ENCODE measurements around the gene EIF4A3. TPM values are rescaled to one million over a fixed set of nuclear protein-coding genes. Genes with fewer than 3 reads are reported as not detected.

EIF4A3 gene
- total and polyA plus RNA-seq, 12 donors: 16.2 to 51.0 (median 34.3) TPM

DNA sequence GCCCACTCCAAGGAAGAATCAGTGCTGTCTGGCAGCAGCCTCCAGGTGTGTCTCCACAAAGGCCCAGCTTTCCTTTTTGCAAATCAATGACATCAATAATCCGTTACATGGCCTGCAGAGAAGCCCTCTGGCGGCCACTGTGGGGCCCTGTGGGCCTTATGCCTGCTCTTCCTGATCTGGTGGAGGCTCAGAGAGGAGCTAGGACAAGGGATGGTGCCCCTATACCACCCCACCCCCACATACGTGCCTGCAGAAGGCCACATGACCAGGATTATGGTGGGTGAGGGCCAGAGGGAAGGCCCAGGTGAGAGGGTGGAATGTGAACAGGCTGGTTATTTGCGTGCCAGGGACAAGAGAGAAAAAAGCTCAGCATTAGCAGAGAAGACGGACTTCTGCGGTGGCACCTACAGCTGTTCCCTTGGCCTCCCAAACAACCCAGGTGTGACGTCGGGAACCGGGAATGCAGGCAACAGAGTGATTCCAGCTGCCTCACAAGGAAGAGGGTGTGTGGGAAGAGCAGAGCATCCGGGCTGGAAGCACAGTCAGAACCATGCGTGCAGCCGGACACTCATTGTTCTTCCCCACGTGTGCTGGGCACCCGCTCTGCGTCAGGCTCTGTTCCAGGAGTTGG is 22.5 kb downstream of the EIF4A3 start:
- Histone ChIP-seq H3K9me3 (no peaks in the 10 kb centered on the region), H3K4me1 (no peaks in the 10 kb centered on the region), H3K4me3 (no peak overlapping the region), H3K36me3 (peaks cover 0 to 3% (median 0%) of the 10 kb centered on the region in 9 donors), H3K27ac (no peak overlapping the region), H3K27me3 (peaks cover 0 to 3% (median 0%) of the 10 kb centered on the region in 7 donors)
- TF ChIP-seq, protein P1, sequence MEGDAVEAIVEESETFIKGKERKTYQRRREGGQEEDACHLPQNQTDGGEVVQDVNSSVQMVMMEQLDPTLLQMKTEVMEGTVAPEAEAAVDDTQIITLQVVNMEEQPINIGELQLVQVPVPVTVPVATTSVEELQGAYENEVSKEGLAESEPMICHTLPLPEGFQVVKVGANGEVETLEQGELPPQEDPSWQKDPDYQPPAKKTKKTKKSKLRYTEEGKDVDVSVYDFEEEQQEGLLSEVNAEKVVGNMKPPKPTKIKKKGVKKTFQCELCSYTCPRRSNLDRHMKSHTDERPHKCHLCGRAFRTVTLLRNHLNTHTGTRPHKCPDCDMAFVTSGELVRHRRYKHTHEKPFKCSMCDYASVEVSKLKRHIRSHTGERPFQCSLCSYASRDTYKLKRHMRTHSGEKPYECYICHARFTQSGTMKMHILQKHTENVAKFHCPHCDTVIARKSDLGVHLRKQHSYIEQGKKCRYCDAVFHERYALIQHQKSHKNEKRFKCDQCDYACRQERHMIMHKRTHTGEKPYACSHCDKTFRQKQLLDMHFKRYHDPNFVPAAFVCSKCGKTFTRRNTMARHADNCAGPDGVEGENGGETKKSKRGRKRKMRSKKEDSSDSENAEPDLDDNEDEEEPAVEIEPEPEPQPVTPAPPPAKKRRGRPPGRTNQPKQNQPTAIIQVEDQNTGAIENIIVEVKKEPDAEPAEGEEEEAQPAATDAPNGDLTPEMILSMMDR (IDR thresholded peaks at IDR 0.05): peak in 2 of 9 donors; percentile 7 to 27
- intact Hi-C loops (cut with DNase I): loop anchor here in 1 of 10 donors (5.0 kb wide), 1 partner anchor 993 kb away; no protein-coding TSS in a partner anchor
- ATAC-seq (peak in 3 of 8 donors; percentile 36 to 38 (median 37)), DNase-seq (no peak)
- WGBS, 2 donors: 56 to 58% methylated on average over 15 of the region's 15 CpGs

DNA sequence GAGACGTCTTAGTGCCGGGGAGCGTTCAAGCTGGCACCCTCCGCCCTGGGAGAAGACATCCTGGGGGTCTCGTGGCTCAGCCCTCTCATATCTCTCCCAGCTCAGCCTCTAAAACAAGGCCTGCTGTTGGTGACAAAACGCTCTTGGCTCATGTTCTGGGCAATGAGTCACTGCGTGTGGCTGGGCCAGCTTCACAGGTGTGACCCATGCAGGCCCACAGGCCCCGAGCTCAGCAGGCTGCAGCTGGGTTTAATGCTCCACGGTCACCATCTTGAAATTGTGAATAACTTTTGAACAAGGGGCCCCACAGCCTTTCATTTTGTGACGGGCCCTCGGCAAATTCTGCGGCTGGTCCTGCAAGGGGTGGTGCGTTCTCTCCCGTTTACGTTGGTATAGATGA is 23.1 kb downstream of the EIF4A3 start:
- ATAC-seq (peak in 1 of 8 donors; percentile 25), DNase-seq (no peak)
- TF ChIP-seq, protein P1 (IDR thresholded peaks at IDR 0.05): no peak
- intact Hi-C loops (cut with DNase I): loop anchor here in 1 of 10 donors (5.0 kb wide), 1 partner anchor 994 kb away; no protein-coding TSS in a partner anchor
- 82 to 85% methylated on average over 15 of the region's 15 CpGs for WGBS, 2 donors
- Histone ChIP-seq H3K36me3 (peaks cover 0 to 9% (median 0%) of the 10 kb centered on the region in 9 donors), H3K4me3 (no peak overlapping the region), H3K9me3 (no peaks in the 10 kb centered on the region), H3K27me3 (peaks cover 0 to 3% (median 0%) of the 10 kb centered on the region in 7 donors), H3K4me1 (no peaks in the 10 kb centered on the region), H3K27ac (no peak overlapping the region)

DNA sequence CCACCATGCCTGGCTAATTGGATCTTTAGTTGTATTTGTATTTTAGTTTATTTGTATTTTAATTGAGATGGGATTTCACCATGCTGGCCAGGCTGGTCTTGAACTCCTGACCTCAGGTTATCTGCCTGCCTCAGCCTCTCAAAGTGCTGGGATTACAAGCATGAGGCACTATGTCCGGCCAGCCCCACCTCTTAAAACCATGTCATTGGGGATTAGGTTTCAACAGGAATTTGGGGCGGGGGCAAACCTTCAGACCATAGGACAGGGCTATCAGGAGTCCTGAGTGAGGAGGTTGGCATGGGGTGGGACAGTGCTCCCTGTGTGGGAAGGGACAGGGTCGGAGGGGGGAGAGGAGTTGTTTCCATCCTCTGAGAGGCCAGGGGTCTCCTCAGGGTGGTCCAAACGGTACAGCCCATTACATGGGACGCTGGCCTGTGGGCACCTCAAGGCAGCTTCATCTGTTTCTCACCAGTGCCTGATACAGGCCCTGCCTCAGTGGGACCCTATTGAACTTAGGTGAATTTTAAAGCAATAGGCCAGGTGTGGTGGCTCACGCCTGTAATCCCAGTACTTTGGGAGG is 23.9 kb downstream of the EIF4A3 start:
- intact Hi-C loops (cut with DNase I): loop anchor here in 1 of 10 donors (5.0 kb wide), 1 partner anchor 994 kb away; no protein-coding TSS in a partner anchor
- no peaks in the 10 kb centered on the region for H3K9me3 ChIP-seq
- peaks cover 0 to 3% (median 0%) of the 10 kb centered on the region in 7 donors for H3K27me3 ChIP-seq
- ATAC-seq: no peak
- WGBS, 2 donors: 87 to 93% methylated on average over 6 of the region's 6 CpGs
- DNase-seq: no peak
- TF ChIP-seq, protein P1 (IDR thresholded peaks at IDR 0.05): no peak
- H3K27ac ChIP-seq: no peak overlapping the region
- peaks cover 0 to 16% (median 0%) of the 10 kb centered on the region in 9 donors for H3K36me3 ChIP-seq
- H3K4me1 ChIP-seq: no peaks in the 10 kb centered on the region
- no peak overlapping the region for H3K4me3 ChIP-seq

DNA sequence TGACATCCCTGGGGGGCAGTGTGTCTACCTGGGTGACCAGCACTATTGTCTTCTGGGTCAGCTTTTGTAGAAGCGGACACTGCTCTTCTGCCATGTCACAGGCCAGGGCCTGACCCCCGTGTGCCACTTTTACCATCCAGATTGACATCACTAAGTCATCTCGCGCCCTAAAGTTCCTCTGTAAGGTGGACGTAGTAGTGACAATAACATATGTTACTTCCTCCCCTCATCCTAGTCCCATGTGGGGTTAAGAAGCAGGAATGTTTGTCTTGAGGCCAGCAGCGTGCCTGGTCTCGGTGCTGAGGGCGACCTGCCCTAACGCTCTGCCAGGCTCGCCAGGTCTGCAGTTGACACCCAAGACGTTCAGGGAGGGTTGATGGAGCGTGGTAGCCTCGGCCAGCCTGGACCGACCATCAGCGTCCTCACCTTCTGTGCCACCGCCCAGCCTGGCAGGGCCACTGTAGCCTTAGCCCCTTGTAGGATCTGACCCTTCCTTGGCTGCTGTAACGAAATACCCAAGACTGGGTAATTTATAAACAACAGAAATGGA is 24.8 kb downstream of the EIF4A3 start:
- Histone ChIP-seq H3K9me3 (no peaks in the 10 kb centered on the region), H3K4me1 (no peaks in the 10 kb centered on the region), H3K36me3 (peaks cover 0 to 21% (median 0%) of the 10 kb centered on the region in 9 donors), H3K27ac (no peak overlapping the region), H3K27me3 (peaks cover 0 to 3% (median 0%) of the 10 kb centered on the region in 7 donors), H3K4me3 (no peak overlapping the region)
- 88 to 89% methylated on average over 17 of the region's 17 CpGs for WGBS, 2 donors
- intact Hi-C loops (cut with DNase I): loop anchor here in 1 of 10 donors (5.0 kb wide), 1 partner anchor 995 kb away; no protein-coding TSS in a partner anchor
- DNase-seq (no peak), ATAC-seq (no peak)
- TF ChIP-seq, protein P1 (IDR thresholded peaks at IDR 0.05): no peak

Data from heart right ventricle (tissue), 16 donors.